AG09319 (cell line): Measurements from ENCODE around the gene LRRFIP1.

Experiments
- DNase-seq: peaks from one replicate; pipeline ENCODE4 v3.0.0-alpha.2; 2010; ENCODE audit warnings: low read depth; ENCODE audit errors: extremely low read depth
- CTCF ChIP-seq: IDR thresholded peaks from 2 replicates; pipeline ENCODE4 v1.5.1; 2011; ENCODE audit warnings: low read depth, mild to moderate bottlenecking, inconsistent platforms, low read length, moderate library complexity

Gene LRRFIP1

DNA sequence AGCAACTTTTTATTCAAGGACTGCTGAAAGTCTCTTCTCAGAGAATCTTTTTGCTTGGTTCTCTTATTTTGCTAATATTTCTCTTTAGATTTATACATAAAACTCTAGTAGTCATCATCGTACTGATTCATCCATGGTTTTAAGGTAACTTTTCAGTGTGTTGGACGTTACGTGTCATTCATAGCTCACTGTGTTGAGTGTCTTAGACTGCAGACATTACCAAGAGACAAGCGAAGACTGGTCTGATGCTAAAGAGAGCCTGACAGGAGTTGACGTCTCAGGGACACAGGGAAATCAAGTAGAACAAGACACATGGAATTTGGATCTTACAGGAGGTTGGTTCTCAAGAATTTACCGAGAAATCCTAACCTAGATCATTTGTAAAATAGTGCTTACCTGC is 196.7 kb downstream of the LRRFIP1 start:
- no peak for TF ChIP-seq CTCF
- DNase-seq = no peak

GRCh38 chr2:237827421-237827987 is 200.1 kb downstream of the LRRFIP1 start:
- TF ChIP-seq CTCF = no peak

More at GRCh38 chr2:237827421-237827987, 200.1 kb downstream of the LRRFIP1 start:
- no peak for DNase-seq
